GM21526 (cell line): ENCODE data around the gene SCNM1.
"Not testable (repeated sequence)": the region's sequence is repeated elsewhere in the genome, so short reads cannot be mapped to it uniquely, and the experiment has no call there.

Experiments
- ATAC-seq: cut with Tn5 transposase; IDR thresholded peaks from one replicate; pipeline ENCODE4 v1.9.1; 2021; ENCODE audit warnings: moderate library complexity; ENCODE audit not compliant: unreplicated experiment, low FRiP score

The SCNM1 gene

DNA sequence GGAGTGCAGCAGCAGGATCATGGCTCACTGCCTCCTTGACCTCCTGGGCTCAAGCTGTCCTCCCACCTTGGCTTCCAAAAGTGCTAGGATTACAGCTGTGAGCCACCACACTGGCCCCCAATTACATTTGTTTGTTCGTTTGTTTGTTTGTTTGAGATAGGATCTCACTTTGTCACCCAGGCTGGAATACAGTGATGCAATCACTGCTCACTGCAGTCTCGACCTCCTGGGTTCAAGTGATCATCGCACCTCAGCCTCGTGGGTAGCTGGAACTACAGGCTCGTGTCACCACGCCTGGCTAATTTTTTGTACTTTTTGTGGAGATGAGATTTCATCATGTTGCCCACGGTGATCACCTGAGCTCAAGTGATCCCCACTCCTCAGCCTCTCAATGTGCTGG lies 26.1 kb downstream of the SCNM1 start:
- no peak for ATAC-seq

DNA sequence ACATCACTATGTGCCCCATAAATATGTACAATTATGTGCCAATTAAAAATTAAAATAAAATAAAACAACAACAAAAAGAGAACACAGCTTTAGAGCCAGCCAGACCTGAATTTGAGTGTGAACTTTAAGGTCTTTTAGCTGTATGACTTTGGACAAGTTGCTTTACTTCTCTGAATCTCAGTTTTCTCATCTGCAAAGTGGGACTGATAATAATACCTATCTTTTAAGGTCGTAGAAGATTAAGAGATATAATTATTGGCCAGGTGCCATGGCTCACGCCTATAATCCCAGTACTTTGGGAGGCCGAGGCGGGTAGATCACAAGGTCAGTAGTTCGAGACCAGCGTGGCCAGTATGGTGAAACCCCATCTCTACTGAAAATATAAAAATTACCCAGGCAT lies 27.4 kb downstream of the SCNM1 start:
- no peak for ATAC-seq

DNA sequence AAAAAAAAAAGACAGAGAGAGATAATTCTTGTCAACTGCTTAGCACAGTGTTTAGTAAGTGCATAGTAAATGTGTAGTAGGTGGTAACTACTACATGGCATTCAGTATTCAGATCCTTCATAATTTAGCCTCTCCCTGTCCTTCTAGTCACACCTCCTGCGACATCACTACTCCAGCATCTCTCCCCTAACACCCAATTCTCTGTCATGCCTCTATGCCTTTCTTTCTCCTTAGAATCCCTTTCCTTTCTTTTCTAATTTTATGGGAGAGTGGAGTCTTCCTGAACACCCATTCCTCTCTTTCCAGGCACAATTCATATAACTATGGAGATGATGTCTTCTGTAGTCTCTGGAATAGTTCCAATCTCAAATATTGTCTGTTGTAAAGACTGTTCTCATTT lies 27.9 kb downstream of the SCNM1 start:
- no peak for ATAC-seq

DNA sequence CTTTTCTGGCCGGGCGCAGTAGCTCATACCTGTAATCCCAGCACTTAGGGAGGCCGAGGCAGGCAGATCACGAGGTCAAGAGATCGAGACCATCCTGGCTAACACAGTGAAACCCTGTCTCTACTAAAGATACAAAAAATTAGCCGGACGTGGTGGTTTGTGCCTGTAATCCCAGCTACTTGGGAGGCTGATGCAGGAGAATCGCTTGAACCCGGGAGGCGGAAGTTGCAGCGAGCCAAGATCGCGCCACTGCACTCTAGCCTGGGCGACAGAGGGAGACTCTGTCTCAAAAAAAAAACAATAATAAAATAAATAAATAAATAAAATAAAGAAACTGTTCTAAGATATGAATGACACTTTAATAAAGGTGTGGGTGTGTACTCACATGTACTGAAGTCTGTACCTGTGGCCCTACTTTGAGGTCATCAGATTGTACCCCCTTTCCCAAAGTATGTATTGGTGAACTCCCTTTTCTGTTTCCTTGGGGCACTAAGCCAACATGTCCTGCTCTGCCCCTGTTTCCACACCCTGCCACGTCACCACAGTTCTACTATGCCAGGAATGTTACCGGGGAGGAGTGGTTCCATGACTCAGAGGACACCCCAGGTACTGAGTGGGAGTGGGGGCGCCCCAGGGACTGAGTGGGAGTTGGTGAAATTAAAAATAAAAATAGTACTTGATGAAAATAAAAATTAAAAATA lies 29.1 kb downstream of the SCNM1 start:
- not testable (repeated sequence) for ATAC-seq

- ATAC-seq, result no peak
These were observed 30.4 kb downstream of the SCNM1 start for GRCh38 chr1:151196292-151196800.

GRCh38 chr1:151197863-151198253 lies 31.9 kb downstream of the SCNM1 start:
- ATAC-seq, result no peak

DNA sequence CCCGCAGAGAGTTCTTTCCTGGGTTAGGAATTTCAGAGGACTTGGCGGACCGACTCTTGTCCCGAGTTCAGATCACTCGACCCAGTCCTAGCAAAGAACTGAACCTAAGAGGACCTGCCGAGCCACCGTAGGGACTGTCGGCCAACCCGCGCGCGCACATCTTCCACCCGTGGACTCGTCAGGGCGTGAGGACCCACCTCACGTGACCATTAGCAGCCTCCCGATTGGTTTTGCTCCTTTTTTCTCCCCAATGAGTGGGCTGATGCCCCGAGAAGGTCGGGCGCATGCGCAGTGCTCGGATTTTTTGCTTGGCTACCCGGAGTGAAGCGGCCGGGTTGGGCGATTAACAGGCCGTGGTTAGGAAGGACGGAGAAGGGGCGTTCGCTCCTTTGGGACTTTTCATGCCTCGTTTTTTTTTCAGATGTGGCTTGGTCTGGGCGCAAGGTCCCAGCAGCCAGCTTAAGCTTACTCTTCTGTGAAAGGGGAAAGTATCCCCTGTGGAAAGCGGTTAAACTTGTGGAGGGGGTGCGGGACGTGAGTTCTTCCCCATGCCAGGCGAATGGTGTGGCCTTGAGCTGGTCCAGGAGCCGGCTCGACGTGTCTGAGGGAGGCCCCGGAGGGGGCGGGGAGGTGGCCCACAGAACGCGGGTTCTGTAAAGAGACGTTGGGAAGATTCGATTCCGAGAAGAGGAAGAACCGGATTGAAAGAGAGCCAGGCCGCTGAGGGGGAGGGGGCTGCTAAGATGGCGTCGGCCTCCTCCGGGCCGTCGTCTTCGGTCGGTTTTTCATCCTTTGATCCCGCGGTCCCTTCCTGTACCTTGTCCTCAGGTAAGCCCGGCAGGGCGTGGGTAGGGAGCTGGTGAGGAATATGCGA lies 32.5 kb downstream of the SCNM1 start, which contains the start of gene PIP5K1A:
TSS of gene PIP5K1A (plus strand) at position 299 of the 874 bp plus-strand sequence. CDS start at position 744, 445 bp downstream.
- ATAC-seq, result peak; percentile 75

- ATAC-seq, result no peak
These were observed 34.1 kb downstream of the SCNM1 start for GRCh38 chr1:151199873-151200581.

GRCh38 chr1:151205381-151205965 lies 39.5 kb downstream of the SCNM1 start:
- ATAC-seq, result not testable (repeated sequence)

DNA sequence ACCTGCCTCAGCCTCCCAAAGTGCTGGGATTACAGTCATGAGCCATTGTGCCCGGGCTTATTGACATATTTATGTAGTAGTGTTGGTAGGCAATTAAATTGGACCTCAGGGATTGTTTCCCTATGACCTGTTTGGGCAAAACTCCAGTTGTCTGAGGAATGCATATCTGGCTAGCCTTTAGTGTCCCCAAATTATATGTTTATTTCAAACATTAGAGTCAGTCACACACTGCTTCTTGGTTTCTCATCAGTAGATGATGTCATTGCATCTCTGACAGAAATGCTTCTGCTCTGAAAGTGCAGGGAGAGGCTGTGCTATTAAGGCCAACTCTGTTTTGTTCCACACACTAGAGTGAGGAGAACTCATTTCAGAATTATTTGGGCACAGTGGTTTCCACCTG lies 44.9 kb downstream of the SCNM1 start:
- ATAC-seq, result no peak

DNA sequence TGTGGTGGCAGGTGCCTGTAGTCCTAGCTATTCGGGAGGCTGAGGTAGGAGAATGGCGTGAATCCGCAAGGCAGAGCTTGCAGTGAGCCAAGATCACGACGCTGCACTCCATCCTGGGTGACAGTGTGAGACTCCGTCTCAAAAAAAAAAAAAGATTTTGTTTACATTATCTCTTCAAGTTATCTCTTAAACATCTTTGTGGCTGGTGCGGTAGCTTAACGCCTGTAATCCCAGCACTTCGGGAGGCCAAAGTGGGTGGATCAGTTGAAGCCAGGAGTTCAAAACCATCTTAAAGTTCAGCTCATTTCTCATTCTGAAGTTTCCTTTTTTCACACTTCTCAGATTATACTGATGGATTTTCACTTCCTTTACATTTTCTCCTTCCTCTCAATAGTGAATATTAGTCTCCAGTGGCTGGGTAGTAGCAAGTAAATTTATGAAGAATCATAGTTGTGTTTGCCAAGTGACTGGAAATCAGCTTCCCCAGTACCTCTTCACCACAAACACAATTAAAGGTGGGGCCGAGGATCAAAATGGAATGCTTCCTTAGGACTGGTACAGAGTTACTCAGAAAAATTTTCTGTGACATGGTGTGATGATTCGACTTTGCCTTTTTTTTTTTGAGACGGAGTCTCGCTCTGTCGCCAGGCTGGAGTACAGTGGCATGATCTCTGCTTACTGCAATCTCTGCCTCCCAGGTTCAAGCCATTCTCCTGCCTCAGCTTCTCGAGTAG lies 46.2 kb downstream of the SCNM1 start:
- ATAC-seq, result no peak

DNA sequence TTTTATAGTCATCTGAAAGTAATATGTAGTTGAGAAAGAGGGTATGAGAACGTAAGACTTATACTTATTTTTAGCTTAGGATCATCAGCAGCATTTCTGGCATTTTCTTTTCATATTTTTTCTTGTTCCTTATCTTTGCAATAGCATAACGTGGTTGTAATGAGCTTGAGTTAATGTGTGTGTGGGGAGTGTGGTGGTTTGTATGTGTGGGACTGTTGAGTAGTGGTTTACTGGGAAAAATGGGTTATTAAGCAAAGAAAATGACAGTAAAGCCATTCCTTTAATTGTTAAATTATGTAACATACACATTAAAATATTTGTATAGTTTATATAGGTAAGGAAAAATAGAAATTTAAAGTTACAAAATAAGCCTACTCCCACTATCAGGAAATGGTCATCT lies 47.6 kb downstream of the SCNM1 start:
- ATAC-seq, result no peak
